CD4-positive, alpha-beta T cell treated with Interleukin-4 for 4 hours (primary cell): ENCODE results near the gene ACTR2.
A peak's percentile ranks its signal among the peaks of the same experiment; 100 is the strongest.

Source experiments
- DNase-seq: peaks from one replicate; pipeline ENCODE4 v3.0.0-alpha.2; 2020

Gene ACTR2

DNA sequence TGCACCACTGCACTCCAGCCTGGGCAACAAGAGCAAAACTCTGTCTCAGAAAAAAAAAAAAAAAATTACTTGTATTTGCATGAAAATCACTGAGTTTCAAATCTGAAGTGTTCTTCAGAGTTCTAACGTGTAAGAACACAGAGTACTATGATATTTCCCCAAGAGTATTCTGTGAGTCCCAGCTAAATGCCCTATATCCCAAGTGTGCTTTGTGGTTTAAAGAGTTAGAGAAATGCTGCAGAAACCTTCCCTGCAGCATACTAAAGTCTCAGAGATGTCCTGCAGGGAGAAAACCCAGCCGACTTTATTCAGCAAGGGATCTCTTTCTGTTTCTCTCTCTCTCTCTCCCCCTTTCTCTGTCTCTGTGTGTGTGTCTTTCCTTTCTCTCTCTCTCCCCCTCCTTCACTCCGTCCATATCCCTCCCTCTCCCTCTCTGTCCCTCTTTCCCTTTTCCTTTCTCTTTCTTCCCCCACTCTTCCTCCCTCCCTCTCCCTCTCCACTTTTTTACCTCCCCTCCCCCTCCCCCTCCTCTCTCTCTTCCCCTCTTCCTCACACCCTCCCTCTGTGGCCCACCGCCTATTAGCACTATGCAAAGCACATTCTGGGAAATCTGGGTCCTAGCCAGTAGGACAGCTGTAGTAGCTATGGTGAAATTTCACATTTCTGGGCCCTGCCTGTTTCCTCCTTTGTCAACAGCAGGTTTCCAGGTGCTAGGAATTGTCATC is 54.2 kb downstream of the ACTR2 start:
- DNase-seq = no peak

DNA sequence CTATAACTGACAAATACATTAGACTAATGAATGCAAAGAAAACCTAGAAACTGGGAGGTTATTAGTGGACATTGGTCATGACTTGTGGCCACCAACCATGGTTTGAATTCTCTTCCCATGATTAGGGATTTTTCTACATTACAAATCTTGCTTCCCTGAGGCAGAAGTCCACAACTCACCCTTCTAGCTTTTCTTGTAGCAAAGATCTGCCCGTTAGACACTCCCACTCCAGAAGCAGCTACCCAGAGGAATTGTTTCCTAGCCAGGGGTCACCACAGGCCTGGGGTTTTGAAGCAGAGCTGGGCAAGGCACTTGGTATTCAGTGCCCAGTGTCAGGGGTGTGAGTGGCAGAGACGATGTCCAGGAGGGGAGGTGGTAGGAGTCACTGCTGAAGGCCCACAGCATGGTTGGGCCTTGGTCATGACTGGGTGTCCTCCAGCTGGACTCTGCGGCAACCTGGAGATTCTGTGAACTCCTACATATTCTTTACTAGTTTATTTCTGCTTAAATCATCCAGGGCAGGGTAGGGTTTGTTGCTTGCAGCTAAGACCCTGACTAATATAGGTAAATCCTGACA is 54.9 kb downstream of the ACTR2 start:
- no peak for DNase-seq

DNA sequence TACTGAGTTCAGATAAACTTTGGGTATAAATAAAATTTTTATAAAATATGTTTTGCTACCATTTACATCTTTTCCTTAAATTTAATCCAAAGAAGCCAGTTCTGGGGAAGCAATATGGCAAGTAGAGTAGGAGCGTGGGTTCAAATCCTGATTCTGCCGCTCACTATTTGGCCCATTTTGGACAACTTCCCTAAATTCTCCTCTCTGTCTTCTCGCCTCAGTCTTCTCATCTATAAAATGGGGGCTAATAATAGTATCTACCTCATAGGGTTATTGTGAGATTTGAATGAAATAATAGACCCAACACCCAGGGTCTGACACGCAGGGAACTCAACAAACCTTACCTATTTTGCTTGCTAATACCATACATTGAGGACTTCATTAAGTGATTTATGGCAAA is 59.7 kb downstream of the ACTR2 start:
- DNase-seq = no peak

DNA sequence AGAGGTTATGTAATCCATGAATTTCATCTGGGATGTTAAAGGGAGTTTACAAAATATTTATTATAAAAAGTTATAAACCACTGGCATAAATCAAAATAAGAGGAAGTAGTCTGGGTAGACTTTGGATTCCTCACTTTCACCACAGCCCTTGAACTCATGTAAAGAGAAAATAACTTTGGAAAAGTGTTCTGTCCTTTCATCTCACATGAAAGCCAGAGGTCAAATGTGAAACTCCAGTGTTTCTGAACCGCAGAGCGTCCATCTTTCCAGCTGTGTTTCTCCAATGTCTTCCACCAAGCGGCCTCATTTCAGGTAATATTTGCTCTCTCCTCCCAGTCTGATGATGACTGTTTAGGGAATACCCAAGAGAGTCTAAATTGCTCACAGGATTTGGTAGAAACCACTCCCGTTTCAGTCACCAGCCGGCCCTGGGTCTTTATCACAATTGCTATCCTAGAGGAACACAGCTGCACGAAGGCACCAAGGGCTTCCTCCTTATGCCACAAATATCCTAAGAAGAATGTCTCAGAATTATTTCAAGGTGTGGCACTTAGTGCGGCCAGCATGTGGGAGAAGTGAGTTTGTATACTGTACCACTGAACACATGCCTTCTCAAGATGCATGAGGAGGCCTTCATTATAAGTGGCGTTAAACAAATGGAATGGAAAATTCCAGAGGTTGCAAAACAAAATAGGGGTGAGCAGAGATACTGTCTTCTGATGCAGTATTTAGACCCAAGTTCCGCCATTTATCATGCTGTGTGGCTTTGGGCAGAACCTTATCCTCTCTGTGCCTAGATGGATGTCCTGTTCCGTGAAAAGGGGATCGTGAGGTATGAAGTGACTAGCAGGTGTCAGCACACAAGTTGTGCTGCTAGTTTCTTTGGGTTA is 63.8 kb downstream of the ACTR2 start:
- DNase-seq = no peak

DNA sequence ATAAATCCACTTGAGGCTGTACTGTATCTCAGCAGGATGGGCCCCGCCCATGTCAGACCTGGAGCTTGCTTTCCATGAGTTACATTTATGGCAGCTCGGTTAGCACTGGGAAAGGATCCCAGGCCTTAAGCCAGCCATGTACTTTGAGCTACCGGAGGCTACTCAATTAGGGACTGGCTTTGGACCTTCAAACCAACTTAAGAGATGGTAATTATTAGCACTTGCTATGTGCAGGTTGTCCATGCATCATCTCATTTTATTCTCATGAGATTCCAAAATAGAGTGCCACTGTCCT is 64.4 kb downstream of the ACTR2 start:
- DNase-seq = no peak

DNA sequence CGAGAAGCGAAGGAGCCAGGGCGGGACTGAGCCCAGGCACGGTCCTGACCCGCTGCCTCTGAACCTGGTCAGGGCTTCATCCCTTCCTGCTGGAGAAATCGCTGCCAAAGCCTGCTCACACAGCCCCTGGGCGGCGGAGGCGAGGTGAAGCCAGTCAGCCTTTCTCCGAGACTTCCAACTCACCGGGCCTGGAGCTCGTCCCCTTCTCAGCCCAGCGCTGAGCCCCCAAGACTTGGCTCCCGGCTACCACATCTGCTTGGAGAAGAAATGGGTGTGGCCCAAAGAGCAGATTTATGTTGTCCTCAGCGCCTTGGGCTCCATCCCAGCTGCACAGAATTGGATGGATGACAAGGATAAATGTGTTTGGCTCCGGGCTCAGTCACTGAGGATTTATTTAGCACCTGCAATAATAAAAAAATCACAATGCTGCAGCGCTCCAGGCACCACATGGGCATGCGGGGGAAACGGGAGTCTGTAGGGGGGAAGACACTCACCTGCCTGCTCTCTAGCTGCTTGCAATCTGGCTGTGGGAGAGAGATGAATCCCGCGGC is 64.9 kb downstream of the ACTR2 start:
- DNase-seq = no peak

DNA sequence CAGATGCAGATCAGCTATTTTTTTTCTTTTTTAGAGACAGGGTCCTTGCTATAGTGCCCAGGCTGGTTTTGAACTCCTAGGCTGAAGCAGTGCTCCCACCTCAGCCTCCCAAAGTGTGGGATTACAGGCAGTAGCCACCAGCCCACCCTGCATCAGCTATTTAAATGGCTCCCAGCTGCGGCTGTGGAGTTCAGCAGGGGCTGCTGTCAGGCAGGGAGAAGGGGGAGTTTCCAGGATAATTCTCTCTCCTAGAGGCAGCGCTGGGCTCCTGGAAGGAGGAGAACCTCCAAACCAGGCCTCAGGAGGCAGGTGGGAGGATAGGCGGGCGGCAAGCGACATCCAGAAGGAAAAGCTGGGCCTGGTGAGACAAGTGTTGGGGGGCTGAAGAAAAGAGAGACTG is 65.7 kb downstream of the ACTR2 start:
- DNase-seq = no peak

DNA sequence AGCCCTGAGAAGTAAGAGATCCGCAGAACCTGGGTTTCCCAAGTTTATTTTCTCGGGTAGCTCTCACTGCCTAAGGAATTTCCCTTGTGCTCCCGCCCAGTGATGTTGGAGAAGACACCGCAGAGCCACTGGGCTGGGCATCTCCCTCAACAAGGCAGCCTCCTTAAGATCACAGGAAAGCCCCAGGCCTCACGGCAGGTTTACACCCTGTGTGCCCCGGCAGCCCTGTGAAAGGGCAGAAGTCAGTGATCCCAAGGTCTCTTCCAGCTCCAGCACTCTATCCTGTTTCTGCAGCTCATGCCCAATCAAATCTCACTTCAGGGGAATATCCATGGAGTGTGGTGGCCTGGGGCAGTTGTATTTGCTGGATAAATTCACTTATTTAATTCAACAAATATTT is 66.5 kb downstream of the ACTR2 start:
- no peak for DNase-seq

DNA sequence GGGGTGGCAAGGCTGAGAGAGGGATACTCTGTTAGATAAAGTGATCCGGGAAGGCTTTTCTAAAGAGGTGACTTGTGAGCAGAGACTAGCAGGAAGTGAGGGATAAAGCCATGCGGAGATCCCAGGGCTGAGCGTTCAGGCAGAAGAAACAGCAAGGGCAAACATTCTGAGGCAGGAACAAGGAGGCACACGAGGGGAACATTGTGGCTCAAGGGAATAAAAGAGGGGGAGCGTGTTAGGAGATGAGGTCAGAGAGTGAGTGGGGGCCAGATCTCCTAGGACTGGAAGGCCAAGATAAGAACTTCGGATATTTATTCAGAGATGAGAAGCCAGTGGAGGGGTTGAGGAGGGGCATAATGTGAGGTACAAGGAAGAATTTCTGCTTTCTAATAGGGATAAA is 67.1 kb downstream of the ACTR2 start:
- DNase-seq = no peak

DNA sequence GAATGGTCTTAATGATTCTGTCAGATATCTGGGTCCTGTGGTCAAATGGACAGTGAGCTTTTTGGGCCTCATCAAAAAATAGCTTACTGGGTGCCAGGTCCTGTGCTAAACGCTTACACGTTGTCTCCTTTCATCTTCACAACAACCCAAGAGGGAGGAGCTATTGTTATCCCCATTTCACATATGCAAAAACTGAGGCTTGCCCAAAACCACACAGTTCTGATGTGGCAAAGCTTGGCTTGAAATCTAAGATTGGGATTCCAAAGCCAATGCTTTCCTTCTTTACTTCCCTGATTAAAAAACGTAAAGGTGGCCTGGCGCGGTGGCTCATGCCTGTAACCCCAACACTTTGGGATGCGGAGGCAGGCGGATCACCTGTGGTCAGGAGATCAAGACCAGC is 69.3 kb downstream of the ACTR2 start:
- no peak for DNase-seq

DNA sequence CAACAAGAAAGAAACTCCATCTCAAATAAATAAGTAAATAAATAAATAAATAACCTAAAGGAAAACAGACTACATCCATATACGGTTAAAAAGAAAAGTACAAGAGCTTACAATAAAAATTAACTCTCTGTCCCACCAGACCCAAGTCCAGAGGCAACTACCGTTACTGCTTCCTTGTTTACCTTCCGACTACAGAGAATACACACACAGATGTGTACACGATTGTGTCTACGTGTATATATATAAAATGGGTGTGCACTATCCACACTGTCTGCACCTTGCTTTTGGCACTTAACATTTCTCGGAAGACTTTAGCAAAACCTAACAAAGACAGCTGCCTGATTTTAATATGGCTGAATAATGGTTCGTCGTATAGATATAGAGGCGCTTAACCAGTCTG is 69.9 kb downstream of the ACTR2 start:
- no peak for DNase-seq

DNA sequence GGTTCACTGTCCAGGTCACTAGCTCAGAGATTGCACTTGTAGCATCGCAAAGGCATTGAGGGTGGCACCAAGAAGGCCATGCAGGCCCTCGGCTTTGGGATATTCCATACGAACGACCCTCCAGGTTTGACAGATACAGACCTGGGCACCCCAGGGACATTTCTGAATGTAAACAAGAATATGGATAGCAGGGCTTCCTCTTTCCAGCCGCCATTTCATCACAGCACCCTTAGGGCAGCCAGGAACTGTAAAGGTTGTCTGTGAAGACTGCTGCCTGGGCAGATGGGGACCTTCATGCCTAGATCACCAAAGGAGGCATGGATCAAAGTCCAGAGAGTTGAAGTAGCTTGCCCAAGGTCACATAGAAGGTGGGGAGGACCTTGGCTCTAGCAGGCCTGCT is 70.5 kb downstream of the ACTR2 start:
- DNase-seq = no peak

DNA sequence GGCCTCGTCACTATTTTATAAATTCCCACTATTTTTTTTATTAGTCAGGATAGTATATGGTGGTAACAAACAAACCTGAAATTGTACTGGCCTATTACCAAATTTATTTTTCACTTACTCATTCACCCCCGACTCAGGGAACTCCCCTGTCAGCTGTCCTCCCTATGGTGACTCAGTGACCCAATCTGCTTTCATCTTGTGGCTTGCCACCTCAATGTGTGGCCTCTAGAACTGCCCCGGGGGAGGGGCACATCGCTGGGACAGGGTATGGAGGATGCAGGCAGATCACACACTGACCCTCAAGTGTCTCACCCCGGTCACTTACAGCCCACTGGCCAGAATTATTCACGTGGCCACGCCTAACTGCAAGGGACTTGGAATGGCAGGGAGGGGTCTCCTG is 71.6 kb downstream of the ACTR2 start:
- peak; percentile 16 for DNase-seq

DNA sequence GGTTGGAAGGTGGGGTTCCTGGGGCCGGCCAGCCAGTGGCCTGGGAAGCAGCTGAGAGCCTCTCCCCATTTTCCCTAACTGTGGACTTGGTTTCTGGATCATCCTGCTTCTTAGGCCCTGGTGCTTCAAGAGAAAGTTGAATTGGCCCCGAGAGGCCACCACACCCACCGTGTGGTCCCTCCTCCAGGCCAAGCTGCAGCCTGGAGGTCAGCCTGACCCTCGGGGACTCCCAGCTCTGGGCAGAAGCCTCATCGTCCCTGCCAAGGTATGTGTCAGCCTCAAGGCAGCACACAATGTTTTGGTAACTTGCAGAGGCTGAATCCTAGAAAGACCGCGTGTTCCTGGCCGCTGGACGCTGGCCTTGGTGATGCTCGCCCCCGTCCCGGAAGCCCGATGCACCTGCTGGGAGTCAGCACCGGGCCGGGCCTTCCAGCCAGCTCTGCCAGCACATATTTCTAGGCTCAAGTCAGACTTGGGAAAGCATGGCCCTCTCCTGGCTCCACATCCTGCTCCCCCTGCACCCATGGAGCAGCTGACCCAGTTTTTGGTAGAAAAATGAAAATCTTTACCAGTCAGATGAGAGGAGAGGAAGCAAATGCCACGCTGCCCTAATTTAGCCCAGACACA is 72.6 kb downstream of the ACTR2 start:
- DNase-seq = no peak

DNA sequence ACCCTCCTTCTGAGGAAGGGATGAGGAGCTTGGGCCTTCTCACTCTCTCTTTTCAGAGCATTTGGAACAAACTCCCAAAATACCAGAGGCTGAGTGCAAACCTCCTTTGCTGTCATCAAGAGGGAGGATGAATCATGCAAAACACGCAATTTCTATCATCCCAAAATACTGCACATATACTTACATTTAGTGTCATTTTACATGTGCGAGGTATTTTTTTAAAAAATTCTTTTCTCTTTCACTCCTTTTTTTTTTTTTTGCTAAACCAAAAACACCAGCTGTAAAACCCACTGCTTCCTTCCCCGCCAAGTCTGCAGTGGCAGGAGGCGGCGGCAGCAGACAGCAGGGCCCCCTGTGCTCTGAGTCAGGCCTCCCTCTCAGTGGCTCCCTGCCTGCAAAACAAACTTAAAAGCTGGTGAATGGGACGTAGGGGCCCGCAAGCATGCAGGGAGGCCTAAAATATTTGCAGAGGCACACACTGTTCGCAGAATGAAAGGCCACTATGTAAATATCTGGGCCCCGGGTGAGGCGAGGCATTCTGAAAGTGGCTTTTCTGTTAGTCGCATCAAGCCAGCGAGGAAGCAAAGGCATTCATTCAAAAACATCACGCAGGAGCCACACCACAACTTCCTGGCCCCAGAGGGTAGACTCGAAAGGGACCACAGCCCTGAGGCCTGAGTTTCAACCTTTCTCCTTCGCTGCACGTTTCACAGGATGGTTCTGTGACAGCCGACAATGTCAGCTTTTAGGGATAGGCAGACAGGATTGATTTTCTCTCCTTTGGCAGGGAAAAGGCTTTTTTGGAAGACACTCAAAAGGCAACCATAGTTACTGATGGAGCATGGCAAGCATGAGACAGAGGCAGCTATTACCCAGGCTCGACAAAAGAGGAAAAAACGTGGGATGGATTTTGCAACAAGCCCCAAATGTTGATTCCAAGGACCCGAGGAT is 73.4 kb downstream of the ACTR2 start:
- peak; percentile 52 for DNase-seq

DNA sequence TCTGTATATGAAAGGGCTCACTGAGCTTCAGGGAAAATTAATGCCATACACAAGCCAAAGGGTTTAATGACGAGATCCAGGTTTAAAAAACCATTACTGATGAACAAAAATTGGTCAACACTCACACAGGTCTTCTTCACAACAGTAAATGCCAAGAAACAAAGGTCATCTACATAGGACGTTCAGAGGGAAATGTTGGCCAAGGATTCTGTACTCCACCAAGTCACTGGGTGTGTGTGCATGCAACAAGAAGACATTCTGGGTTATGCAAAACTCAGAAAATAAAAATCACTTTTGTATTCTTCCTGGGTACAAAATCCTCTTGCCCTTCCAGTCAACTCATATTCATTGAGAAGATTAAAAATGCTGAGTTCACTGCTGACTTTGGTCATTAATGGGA is 78.3 kb downstream of the ACTR2 start:
- no peak for DNase-seq

DNA sequence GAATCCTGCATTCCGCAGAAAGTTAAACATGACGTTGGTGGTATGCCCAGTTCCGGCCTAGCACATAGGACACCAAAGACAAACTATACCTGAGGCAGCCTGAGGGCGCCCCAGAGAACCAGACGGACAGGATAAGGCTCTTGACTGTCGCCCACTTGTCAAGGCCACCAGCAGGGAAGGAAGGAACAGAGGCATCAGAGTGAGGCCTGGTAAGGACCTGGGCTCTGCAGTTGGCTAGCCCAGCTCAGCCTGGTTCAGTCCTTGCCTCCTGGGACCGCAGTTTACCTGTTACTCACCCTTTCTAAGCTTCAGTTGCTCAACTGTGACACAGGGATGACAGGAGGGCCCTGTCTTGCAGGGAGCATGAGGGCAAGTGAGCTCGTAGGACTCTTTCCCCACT is 82.1 kb downstream of the ACTR2 start:
- DNase-seq = no peak

DNA sequence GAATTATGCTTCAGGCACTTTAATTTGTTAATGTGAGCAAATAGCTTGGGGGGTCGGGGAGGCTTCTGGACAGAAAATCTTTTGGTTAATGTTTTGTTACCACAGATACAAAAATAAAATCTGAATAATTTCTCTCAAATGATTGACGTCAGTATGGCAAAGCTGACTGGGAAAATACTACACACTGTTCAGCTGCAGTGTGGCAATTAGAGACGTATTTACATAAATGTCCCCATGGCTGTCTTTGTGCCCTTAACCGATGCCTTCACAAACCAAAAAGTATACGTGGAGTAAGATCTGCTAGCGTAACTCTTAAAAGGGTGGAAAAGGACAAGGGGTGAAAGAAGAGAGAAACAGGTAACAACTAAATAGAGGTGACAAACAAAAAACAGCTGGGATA is 83.4 kb downstream of the ACTR2 start:
- DNase-seq = no peak

DNA sequence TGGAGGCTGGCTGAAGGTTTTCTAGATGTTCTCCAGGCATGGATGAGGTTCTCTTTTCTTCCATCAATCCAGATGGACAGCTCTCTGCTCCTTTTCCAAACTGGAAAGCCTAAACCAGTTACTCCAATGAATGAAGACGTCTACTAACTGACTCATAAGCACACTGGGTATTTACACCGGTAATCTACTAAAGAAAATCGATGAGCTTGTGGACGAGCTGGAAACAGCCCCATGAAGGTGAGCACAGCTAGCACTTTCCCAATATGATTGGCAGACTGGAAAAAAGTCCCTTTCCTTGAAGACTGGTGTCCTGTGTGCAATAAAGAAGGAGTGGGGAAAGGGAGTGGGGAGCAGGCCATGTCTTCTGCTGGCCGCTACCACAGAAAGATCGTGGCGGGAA is 84.0 kb downstream of the ACTR2 start:
- DNase-seq = no peak

DNA sequence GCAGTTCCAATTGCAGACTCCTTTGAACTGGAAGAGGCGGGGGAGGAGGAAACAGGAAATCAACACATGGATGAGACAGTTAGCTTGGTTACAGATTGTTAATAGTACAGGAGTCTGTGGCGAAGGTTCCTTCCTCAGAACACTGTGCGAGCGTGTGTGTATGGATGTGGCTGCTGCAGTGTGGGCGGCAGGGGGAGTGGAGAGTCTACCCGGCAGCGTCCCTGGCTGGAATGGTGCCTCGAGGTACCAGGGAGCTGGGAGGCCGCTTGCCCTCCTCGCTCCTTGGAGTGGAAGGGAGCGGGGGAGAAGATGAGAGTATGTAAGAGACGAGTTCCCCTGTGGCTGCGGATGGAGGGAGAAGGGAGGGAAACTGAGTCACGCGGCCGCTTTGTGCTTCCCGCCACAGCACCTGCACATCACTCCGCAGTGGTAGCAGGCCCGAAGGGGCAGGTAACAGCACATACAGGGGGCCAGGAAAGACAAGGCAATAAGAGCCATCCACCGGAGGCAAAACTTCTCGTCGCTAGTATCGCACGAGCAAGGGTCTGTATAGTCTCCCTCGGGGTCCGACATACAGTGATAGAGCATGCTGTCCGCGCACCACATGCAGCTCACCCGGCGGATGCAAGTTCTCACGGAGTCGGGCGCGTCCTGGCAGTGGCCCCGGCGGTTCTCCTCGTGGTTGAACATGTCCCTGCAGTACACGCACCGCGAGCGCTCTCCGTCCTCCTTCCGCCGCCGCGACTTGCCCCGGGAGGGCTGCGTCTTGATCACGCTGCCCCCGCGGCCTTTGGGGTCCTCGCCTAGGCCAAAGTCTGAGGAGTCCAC is 85.7 kb downstream of the ACTR2 start:
- DNase-seq = no peak

DNA sequence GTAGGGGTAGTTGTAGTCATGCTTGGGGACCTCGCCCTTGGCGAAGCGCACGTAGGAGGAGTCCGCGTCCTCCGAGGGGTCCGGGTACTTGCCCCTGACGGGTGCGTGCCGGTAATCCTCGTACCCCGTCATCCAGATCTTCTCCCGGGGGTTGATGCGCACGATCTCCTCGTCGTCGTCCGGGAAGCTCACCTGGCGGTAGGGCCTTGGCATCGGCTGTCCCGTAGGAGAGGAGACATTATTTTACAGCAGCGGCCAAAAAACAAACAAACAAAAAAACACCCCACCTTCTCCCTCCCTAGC is 86.3 kb downstream of the ACTR2 start:
- no peak for DNase-seq
